OCI-LY3 (cell line): ENCODE results near the gene UBE2G2.

Source experiments
- EZH2phosphoT487 ChIP-seq: fragments of 200-600 bp; shearing (Covaris generic); IDR thresholded peaks from 2 replicates; pipeline ENCODE4 v1.6.1; 2018; ENCODE audit warnings: antibody characterized with exemption, mixed run types, low read depth
- TF ChIP-seq, protein P1 (sequence below): fragments of 200-600, 300-600 bp; sonication (generic); IDR thresholded peaks from 2 replicates; pipeline ENCODE4 v1.5.1; 2014; ENCODE audit warnings: antibody characterized with exemption, low read length, low read depth

DNA sequence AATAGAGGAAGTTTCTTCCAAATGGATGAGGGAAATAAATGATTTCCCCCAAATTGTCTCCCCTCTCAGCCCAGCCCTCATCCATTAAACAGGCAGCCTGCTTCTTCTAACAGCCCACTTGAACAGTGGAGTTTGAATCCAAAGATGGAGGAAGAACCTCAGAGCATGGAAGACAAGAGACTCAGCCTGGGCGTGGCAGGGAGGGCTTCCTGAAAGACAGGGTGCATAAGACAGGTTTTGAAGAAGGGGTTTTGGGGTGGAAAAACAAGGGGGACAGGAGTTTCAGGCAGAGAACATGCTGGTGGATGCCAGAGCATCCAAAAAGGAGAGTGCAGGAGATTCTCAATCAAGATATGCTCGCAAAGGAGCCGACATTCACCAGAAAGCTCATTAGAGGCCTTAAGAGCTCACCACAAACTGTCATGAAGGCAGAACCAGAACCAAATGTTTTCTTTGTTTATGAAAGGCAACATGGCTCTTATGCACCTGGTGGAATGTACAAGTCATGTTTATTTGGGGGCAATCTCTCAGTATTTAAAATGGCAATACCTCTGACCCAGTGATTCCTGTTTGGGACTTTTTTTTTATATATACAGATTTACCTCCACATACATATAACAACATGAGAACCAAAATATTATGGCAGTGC lies 63.8 kb downstream of the UBE2G2 start:
- TF ChIP-seq, protein P1, sequence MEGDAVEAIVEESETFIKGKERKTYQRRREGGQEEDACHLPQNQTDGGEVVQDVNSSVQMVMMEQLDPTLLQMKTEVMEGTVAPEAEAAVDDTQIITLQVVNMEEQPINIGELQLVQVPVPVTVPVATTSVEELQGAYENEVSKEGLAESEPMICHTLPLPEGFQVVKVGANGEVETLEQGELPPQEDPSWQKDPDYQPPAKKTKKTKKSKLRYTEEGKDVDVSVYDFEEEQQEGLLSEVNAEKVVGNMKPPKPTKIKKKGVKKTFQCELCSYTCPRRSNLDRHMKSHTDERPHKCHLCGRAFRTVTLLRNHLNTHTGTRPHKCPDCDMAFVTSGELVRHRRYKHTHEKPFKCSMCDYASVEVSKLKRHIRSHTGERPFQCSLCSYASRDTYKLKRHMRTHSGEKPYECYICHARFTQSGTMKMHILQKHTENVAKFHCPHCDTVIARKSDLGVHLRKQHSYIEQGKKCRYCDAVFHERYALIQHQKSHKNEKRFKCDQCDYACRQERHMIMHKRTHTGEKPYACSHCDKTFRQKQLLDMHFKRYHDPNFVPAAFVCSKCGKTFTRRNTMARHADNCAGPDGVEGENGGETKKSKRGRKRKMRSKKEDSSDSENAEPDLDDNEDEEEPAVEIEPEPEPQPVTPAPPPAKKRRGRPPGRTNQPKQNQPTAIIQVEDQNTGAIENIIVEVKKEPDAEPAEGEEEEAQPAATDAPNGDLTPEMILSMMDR = no peak
- TF ChIP-seq EZH2phosphoT487 = no peak
